Measurements from ENCODE around the gene PSTPIP1. TPM values are rescaled to one million over a fixed set of nuclear protein-coding genes. Genes with fewer than 3 reads are reported as not detected.

Gene PSTPIP1
- total RNA-seq, 1 experiment from 2014 or later = not detected

GRCh38 chr15:77052556-77052955 lies 57.6 kb downstream of the PSTPIP1 start:
- H3K27me3 ChIP-seq (ENCODE audit: low read length) = no peaks in the 10 kb centered on the region
- peaks cover 18% of the 10 kb centered on the region for H3K79me2 ChIP-seq (ENCODE audit: low read length)
- H3F3A ChIP-seq (ENCODE audit: low read length, unreplicated experiment) = no peaks in the 10 kb centered on the region
- no peak overlapping the region for H2AFZ ChIP-seq (ENCODE audit: low read length)
- H3K4me2 ChIP-seq (ENCODE audit: low read length) = no peak overlapping the region
- POLR2A ChIA-PET (ENCODE audit: unreplicated experiment) = no interaction called here
- H3K9ac ChIP-seq (ENCODE audit: low read length) = no peak overlapping the region
- no peaks in the 10 kb centered on the region for H3K9me3 ChIP-seq (ENCODE audit: low read length)
- ATAC-seq (no peak), DNase-seq (no peak)
- peaks cover 9% of the 10 kb centered on the region for H3K4me1 ChIP-seq (ENCODE audit: insufficient read depth, low read length)
- no peaks in the 10 kb centered on the region for H3K9me2 ChIP-seq (replicated peaks; ENCODE audit: low read length)
- CTCF ChIA-PET = no interaction called here
- no peak for TF ChIP-seq EZH2 (IDR thresholded peaks at IDR 0.05; ENCODE audit: low read length, unreplicated experiment)
- no peak for TF ChIP-seq EZH2phosphoT487 (IDR thresholded peaks at IDR 0.05; ENCODE audit: borderline replicate concordance, low read length)
- no peak for TF ChIP-seq CTCF (conservative IDR thresholded peaks at IDR 0.05; ENCODE audit: low read depth, low read length)
- intact Hi-C loops (cut with micrococcal nuclease) = no loop called here
- BruUV-seq (replicated peaks) = no TSS peak
- no peak overlapping the region for H3K4me3 ChIP-seq (ENCODE audit: low read length)
- peaks cover 25% of the 10 kb centered on the region for H3K36me3 ChIP-seq (ENCODE audit: low read depth, low read length)
- no peak overlapping the region for H3K27ac ChIP-seq (ENCODE audit: low read length)
- no peaks in the 10 kb centered on the region for H4K20me1 ChIP-seq (ENCODE audit: low read length)

- Histone ChIP-seq H3F3A (ENCODE audit: low read length, unreplicated experiment) (no peaks in the 10 kb centered on the region), H3K27ac (ENCODE audit: low read length) (no peak overlapping the region), H3K79me2 (ENCODE audit: low read length) (peaks cover 29% of the 10 kb centered on the region), H3K9me3 (ENCODE audit: low read length) (no peaks in the 10 kb centered on the region), H4K20me1 (ENCODE audit: low read length) (no peaks in the 10 kb centered on the region), H3K4me2 (ENCODE audit: low read length) (no peak overlapping the region), H3K27me3 (ENCODE audit: low read length) (no peaks in the 10 kb centered on the region), H3K4me1 (ENCODE audit: insufficient read depth, low read length) (peaks cover 13% of the 10 kb centered on the region), H3K36me3 (ENCODE audit: low read depth, low read length) (peaks cover 25% of the 10 kb centered on the region), H3K9me2 (replicated peaks; ENCODE audit: low read length) (no peaks in the 10 kb centered on the region), H3K4me3 (ENCODE audit: low read length) (no peak overlapping the region), H2AFZ (ENCODE audit: low read length) (no peak overlapping the region), H3K9ac (ENCODE audit: low read length) (no peak overlapping the region)
- BruUV-seq (replicated peaks) = no TSS peak
- ATAC-seq = no peak
- TF ChIP-seq EZH2 (IDR thresholded peaks at IDR 0.05; ENCODE audit: low read length, unreplicated experiment) (no peak), EZH2phosphoT487 (IDR thresholded peaks at IDR 0.05; ENCODE audit: borderline replicate concordance, low read length) (no peak)
- intact Hi-C loops (cut with micrococcal nuclease) = no loop called here
- no peak for DNase-seq
- ChIA-PET POLR2A (ENCODE audit: unreplicated experiment) (no interaction called here), CTCF (no interaction called here)
These were observed 58.8 kb downstream of the PSTPIP1 start for GRCh38 chr15:77053709-77054108.

GRCh38 chr15:77057072-77057471 lies 62.1 kb downstream of the PSTPIP1 start:
- no peak for ATAC-seq
- H4K20me1 ChIP-seq (ENCODE audit: low read length) = no peaks in the 10 kb centered on the region
- H3K9me3 ChIP-seq (ENCODE audit: low read length) = no peaks in the 10 kb centered on the region
- no peak overlapping the region for H3K27ac ChIP-seq (ENCODE audit: low read length)
- TF ChIP-seq EZH2phosphoT487 (IDR thresholded peaks at IDR 0.05; ENCODE audit: borderline replicate concordance, low read length) (no peak), EZH2 (IDR thresholded peaks at IDR 0.05; ENCODE audit: low read length, unreplicated experiment) (no peak), CTCF (conservative IDR thresholded peaks at IDR 0.05; ENCODE audit: low read depth, low read length) (no peak)
- H3K9ac ChIP-seq (ENCODE audit: low read length) = no peak overlapping the region
- H3K4me3 ChIP-seq (ENCODE audit: low read length) = no peak overlapping the region
- H3K9me2 ChIP-seq (replicated peaks; ENCODE audit: low read length) = no peaks in the 10 kb centered on the region
- H3K36me3 ChIP-seq (ENCODE audit: low read depth, low read length) = peaks cover 14% of the 10 kb centered on the region
- H3K27me3 ChIP-seq (ENCODE audit: low read length) = no peaks in the 10 kb centered on the region
- no TSS peak for BruUV-seq (replicated peaks)
- no peaks in the 10 kb centered on the region for H3F3A ChIP-seq (ENCODE audit: low read length, unreplicated experiment)
- ChIA-PET POLR2A (ENCODE audit: unreplicated experiment) (no interaction called here), CTCF (no interaction called here)
- intact Hi-C loops (cut with micrococcal nuclease) = no loop called here
- H3K4me2 ChIP-seq (ENCODE audit: low read length) = no peak overlapping the region
- peaks cover 26% of the 10 kb centered on the region for H3K4me1 ChIP-seq (ENCODE audit: insufficient read depth, low read length)
- H3K79me2 ChIP-seq (ENCODE audit: low read length) = peaks cover 58% of the 10 kb centered on the region
- DNase-seq = no peak
- H2AFZ ChIP-seq (ENCODE audit: low read length) = no peak overlapping the region
